SIG-M5 (cell line): Measurements from ENCODE around the gene CD34.
"Not testable (repeated sequence)": the region's sequence is repeated elsewhere in the genome, so short reads cannot be mapped to it uniquely, and the experiment has no call there.

ENCODE experiments used
- DNase-seq: peaks from one replicate; lab custom pipeline; 2025; lab: John Stamatoyannopoulos, UW

CD34 gene

DNA sequence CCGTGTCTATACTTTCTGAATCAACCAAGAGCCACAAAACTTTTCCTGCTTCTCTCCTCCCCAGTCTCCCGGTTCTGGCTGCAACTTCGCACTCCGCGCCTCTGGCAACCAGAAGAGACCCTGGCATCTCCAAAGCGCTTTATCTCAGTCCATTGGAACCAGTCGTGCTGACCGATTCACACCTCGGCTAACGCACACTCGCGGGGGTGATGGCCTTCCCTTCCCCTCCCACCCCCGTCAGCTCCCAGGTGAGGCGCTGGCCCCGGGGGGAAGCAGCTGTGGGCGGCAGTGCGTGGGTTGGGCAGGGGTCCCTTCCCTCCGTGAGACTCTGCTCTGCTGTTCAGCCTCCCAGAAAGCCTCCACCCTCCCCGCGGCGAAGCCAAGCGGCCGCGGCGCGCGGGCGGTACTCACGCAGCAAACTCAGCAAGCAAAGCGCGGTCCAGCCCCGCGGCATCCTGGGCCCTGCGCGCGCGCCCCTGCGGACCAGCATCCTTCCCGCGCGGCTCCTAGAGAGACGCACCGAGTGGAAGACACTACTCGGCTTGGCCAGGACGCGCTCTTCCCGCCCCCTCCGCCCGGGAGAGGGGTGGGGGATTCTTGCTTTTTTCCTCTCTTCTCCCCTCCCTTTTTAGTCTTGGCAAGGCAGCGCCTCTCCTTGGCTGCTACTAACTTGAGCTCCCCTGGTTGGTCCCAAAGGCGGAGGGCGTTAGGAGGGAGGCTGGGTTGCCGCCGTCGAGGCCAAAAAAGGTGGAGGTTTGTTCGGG is at the start of gene CD34:
TSS of gene CD34 (minus strand) at position 535 of the 764 bp plus-strand sequence. CDS start at position 490, 45 bp downstream.
- no peak for DNase-seq

GRCh38 chr1:207960346-207960745 is 49.4 kb upstream of the CD34 start:
- DNase-seq, result no peak

DNA sequence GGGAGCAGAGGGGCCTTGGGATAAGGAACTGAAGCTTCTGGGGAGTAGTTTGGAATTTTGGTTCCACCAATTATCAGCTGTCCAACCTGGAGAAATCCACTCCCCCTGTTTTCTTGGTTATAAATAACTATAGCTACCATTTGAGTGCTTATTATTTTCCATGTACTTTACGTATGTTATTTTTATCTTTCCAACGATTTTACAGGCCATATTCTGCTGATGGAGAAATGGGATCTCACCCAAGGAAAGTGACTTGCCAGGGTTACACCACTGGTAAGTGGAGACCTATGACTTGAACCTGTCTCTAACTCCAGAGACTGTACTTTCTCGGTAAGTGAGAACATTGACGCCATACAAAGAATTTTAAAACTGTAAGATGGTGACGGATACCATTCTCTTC is 49.0 kb upstream of the CD34 start:
- no peak for DNase-seq

DNA sequence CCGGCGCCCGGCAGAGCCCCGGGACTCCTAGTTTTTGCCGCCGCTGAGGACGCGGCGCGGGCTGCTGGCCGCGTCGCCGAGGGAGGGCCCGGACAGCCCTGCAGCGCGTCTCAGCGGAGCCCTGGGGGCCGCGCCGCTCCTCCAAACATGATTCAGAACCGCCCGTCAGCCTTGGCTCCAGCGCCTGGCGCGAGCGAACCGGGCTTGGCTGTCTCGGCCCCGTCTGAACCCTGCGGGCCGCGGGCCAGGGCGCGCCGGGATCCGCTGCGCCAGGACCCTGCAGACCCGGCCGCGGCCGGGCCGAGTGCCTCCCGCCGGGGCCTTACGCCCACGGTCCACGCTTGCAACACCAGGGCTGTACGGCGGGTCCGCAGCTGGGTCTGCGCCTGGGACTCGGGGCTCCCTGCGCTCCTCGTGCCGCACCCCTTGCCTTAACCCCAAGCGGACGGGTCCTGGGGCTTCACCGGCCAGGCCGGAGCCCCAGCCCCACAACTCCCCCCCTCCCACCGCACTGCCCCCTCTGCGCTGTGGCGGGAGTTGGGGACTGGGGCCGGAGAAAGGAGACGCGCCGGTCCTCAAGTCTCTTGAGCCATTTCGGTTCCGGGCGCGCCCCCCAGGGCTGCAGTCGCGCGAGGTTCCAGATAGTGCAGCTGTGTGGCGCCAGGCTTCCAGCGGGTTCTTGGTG is 48.4 kb upstream of the CD34 start:
- no peak for DNase-seq

GRCh38 chr1:207958376-207959139 is 47.6 kb upstream of the CD34 start:
- DNase-seq, result no peak

DNA sequence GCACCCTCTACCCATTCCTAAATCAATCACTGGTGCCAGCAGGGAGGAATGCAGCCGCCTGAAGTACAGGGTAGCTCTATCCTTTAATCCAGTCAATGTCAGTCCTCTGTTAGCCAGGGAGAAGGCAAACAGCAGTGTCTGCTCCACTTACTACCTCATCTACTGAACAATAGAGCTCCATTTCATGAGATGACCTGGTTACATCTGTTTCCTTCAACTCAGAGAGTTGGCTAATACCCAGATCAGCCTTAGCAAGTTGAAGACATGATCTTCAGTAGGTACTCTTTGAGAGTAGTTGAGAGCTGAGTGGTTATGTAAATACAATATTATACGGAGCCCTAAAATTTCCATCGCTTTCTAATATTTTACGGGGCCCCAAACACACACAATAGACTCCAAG is 46.1 kb upstream of the CD34 start:
- DNase-seq, result no peak

DNA sequence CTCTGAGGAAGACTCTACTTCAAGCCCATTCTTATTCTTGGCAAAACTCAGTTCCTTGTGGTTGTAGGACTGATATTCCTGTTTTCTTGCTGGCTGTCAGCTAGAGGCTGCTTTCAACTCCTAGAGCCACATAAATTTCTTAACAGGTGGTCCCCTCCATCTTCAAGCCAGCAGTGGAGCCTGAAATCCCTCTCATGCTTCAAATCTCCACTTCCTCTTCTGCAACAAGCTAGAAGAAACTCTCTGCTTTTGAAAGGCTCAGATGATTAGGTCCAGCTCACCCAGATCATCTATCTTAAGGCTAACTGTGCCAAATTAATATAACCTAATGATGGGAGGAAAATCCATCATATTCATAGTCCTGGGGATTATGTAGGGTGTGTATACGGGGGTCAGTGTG is 43.2 kb upstream of the CD34 start:
- DNase-seq, result no peak

GRCh38 chr1:207952617-207953542 is 42.0 kb upstream of the CD34 start:
- DNase-seq, result no peak

DNA sequence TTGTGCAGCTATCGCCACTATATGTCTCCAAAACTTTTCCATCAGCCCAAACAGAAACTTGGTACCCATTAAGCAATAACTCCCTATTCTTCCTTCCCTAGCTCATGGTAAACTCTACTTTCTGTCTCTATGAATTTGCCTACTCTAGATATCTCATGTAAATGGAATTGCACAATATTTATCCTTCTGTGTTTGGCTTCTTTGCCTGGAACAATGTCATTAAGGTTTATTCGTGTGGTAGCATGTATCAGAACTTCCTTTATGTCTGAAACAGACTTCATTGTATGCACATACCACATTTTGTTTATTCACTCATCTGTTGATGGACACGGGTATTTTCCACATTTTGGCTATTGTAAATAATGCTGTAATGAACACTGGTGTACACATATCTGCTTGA is 40.7 kb upstream of the CD34 start:
- DNase-seq, result no peak

GRCh38 chr1:207950750-207951149 is 39.8 kb upstream of the CD34 start:
- DNase-seq, result no peak

DNA sequence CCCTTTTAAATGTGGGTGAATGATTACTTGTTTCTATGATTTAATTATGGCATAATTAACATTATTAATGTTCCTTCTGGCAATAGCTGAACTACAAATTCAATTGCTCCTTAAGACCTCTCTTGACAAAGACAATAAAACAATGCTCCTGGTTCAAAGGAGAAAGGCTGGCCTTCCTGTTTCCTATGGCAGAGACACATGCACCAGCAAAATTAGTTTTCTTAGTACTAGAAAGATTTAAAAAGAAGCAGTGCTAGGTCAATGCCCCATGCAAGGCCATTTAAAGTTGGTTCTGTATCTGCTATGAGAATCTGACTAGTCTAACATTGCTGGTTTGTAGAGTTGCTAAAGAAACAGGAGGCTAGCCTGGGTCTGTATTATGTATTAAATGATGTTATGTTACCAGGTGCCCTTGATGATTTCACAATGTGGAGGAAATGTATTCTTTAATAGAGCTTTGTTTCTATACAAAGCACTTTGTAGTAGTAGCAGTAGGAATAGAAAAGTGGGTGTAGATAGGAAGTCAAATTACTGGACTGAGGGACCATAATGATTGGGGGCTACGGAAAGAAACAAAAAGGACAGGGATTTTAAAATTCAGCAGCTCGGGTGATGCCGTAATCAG is 38.8 kb upstream of the CD34 start:
- DNase-seq, result no peak

DNA sequence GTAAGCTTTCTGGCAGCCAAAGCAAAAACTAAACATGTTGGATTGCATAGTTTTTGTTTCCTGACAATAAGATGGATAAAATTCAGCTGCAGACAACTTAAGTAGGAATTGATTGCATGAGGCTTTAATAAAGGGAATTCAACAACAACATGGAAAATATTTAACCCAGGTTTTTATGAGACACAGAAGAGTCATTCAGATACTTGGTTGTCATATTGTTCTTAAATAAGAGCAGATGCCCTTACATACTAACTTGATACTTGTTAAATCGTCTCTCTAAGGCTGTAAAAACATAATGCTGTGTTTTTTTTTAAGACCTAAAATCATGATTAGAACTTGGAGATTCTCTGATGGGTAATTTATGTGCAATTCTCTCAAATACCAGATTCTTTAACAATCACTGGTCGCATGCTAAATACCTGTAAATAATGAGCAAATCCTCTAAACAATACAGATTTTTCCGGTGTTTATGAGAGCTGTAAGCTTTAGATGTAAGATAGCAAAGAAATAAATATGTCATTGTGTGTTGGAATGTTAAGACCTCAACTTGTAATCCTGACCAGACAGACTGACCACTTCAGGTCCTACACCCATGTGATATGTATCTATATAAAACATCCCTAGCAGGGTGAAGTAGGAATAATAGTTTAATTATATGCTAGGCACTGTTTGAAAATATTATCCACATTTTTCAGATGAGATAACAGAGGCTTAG is 37.8 kb upstream of the CD34 start:
- DNase-seq, result no peak

DNA sequence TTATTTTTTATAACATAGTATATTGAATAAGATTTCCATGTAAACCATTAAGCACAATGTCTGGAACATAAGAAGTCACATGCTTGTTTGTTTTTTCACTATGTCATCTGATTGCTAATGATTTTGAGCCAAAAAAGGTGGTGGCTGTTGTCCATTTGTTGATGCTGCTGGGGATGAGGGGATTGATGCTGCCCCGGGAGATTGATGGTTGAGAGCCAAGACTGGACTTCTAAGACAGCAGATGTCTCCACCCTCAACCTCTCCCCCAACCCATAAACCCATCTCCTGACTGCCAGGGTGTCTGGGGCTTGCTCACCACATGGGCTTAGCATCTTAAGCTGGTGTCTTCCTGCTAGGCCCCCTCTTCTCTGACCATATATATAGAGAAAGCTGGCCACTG is 35.8 kb upstream of the CD34 start:
- DNase-seq, result no peak

DNA sequence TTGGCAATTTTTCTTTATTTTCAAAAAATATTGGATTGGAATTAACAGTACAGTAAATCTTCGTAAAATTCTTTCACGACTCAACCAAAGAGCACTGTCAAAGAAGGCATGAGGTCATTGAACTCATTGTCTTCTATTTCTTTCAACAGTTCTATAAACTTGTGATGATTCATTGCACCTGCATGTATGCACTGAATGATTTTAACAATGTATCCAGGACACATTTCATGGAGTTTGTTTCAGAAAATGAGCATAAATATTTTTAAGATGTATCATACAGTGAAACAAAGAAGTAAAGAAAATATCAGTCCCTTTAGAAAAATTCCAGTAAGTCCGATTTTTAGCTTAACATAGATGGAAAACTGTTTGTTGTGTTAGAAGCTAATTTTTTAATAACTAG is 33.6 kb upstream of the CD34 start:
- no peak for DNase-seq

GRCh38 chr1:207942337-207942741 is 31.4 kb upstream of the CD34 start:
- not testable (repeated sequence) for DNase-seq

DNA sequence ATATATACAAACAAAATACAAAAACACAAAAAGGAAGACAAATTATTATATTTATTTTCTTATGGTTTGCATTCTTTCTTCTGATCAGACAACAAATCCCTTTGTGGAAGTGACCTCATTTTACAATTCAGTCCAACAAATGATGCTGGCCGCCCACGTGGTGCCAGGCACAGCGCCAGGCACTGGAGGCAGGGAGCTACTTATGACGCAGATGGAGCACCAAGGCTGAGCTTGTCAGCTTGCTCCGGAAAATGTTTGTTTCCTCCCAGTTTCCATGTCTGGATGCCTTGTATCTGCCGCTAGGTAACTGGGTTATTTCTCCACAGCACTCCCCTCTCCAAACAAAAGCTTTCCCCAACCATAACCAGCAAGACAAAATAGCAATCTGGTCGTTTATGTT is 30.7 kb upstream of the CD34 start:
- no peak for DNase-seq

DNA sequence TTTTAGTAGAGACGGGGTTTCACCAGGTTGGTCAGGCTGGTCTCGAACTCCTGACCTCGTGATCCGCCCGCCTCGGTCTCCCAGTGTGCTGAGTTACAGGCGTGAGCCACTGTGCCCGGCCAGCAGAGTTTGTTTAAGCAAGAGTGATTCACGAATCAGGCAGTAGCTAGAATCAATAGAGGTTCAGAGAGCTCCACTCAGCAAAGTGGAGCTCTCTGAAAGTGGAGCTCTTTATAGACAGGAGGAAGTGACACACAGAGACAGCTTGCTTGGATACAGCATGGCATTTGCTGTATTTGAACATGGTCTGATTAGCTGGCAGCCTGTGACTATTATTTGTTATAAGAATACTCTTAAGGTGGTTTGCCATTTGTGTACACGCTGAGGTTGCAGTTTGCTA is 27.1 kb upstream of the CD34 start:
- no peak for DNase-seq

DNA sequence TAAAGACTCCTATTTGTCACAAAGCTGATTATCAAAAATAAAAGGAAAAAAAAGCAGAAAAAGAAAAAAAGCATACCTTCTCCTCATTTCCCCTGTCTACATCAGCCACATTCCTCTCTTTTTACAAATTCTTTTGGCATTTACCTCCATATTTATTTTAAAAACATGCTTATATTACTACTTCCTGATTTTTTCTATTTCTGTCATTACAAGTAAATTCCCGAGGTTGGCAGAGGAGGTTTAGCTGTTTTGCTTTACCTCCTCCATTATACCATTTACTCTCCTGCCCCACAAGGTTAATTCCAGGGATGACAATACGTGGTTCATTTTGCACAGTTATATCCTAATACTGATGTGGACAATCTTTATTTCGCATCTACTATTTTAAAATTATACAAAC is 26.3 kb upstream of the CD34 start:
- no peak for DNase-seq

DNA sequence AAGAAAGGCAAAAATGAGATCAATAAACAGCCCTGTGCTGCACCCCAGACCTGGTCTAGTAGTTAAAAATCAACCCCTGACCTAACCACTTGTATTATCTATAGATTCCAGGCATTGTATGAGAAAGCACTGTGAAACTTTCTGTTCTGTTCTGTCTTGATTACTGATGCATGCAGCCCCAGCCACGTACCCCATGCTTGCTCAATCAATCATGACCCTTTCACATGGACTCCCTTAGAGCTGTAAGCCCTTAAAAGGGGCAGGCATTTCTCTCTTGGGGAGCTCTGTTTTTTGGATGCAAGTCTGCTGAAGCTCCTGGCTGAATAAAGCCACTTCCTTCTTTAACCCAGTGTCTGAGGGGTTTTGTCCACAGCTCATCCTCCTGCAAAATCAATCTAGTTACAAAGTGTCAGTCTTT is 24.2 kb upstream of the CD34 start:
- no peak for DNase-seq

- no peak for DNase-seq
Observed at GRCh38 chr1:207933205-207933800, 22.4 kb upstream of the CD34 start.
